ENCODE measurements around the gene STH. TPM values are rescaled to one million over a fixed set of nuclear protein-coding genes. Genes with fewer than 3 reads are reported as not detected.

The STH gene
- polyA plus RNA-seq, 1 donor (not counting 4 experiments of a cell fraction or from before 2014, with no cell fraction given): not detected

DNA sequence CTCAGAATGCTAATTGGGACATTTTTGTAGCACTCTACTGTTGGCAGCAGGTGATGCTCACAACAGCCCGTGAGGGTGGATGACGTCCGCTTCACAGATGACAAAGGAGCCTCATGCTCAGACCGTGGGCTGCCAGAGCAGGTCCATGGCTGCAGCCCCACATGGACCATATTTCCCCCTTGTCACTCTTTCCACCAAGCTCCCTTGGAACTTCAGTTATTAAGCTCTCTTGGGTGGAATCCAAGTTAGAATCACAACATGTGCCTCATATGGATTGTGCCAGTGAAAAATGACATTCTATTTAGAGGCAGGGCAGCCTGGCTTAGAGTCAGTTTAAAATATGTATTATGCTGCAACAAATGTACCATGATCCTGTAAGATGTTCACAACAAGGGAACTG lies 33.2 kb upstream of the STH start:
- FAIRE-seq: no peak
- H3K4me1 ChIP-seq (ENCODE audit: control insufficient read depth, extremely low read depth, insufficient read depth, low read length): no peaks in the 10 kb centered on the region
- H3K9ac ChIP-seq (ENCODE audit: control insufficient read depth, extremely low read depth, insufficient read depth, low read length): no peak overlapping the region

DNA sequence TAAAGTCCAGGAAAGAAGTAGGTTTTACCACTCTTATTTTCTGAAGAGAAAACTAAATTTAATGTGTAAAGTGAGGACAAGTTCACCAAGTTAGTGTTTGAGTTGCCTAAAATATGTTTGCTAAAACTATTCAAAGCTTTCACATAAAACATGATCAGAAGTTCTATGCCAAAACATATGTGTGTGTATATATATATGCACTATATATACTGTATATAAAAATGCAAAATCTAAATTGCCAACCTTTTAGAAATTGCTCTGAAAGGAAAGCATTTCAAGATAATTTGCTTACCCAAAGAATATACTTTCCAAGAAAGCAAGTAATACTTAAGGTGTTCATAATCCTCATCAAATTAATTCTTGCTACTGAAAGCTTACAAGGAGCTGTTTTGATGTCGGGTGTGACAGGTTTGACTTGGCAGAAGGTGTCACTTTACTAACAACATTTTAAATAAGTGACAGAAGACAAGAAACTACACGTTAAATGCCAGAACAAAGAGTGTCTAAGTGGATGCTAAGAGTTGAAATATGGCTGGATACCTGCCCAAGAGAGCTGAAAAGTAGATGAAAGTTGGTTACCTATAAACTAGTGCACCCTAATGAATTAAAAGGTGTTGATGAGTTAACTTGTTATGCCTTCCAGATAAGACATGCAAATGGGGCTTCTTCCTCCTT lies 32.3 kb upstream of the STH start:
- no peak overlapping the region for H3K4me3 ChIP-seq (ENCODE audit: control insufficient read depth in 2 of 3, extremely low read depth in 1 of 3, insufficient read depth in 2 of 3, low read depth in 1 of 3, low read length in 3 of 3)
- H3K79me2 ChIP-seq (ENCODE audit: control insufficient read depth, insufficient read depth, low read length): no peaks in the 10 kb centered on the region
- no peaks in the 10 kb centered on the region for H3K9me1 ChIP-seq (ENCODE audit: control insufficient read depth, extremely low read depth, insufficient read depth, low read length)
- H3K27ac ChIP-seq (ENCODE audit: control insufficient read depth, insufficient read depth, low read length): no peak overlapping the region
- no peaks in the 10 kb centered on the region for H3K9me3 ChIP-seq (ENCODE audit: control insufficient read depth, low read depth, low read length)
- H3K9ac ChIP-seq (ENCODE audit: control insufficient read depth, extremely low read depth, insufficient read depth, low read length): no peak overlapping the region
- no peak overlapping the region for H3K4me2 ChIP-seq (ENCODE audit: control insufficient read depth, extremely low read depth, insufficient read depth, low read depth, low read length)
- FAIRE-seq (no peak), DNase-seq (ENCODE audit: low read depth, low spot score) (no peak)
- no peaks in the 10 kb centered on the region for H3K36me3 ChIP-seq (ENCODE audit: control insufficient read depth in 2 of 2, extremely low read depth in 1 of 2, insufficient read depth in 2 of 2, low read length in 2 of 2)
- H3K27me3 ChIP-seq (ENCODE audit: control insufficient read depth, extremely low read depth, insufficient read depth, low read length): peaks cover 38% of the 10 kb centered on the region
- dilution Hi-C loops (cut with MboI; ENCODE audit: extremely low pct_ligation_motif_present, low sequenced_read_pairs): no loop called here
- no peak overlapping the region for H2AFZ ChIP-seq (ENCODE audit: control insufficient read depth, low read length)
- no peak for TF ChIP-seq EZH2 (IDR thresholded peaks at IDR 0.05; ENCODE audit: low read length)
- TF ChIP-seq, protein P1, sequence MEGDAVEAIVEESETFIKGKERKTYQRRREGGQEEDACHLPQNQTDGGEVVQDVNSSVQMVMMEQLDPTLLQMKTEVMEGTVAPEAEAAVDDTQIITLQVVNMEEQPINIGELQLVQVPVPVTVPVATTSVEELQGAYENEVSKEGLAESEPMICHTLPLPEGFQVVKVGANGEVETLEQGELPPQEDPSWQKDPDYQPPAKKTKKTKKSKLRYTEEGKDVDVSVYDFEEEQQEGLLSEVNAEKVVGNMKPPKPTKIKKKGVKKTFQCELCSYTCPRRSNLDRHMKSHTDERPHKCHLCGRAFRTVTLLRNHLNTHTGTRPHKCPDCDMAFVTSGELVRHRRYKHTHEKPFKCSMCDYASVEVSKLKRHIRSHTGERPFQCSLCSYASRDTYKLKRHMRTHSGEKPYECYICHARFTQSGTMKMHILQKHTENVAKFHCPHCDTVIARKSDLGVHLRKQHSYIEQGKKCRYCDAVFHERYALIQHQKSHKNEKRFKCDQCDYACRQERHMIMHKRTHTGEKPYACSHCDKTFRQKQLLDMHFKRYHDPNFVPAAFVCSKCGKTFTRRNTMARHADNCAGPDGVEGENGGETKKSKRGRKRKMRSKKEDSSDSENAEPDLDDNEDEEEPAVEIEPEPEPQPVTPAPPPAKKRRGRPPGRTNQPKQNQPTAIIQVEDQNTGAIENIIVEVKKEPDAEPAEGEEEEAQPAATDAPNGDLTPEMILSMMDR (optimal IDR thresholded peaks at IDR 0.05 in 1 of 3, IDR thresholded peaks at IDR 0.05 in 1 of 3, conservative IDR thresholded peaks at IDR 0.05 in 1 of 3; ENCODE audit: extremely low read depth in 1 of 3, insufficient read depth in 2 of 3, low read length in 3 of 3): no peak
- H3K4me1 ChIP-seq (ENCODE audit: control insufficient read depth, extremely low read depth, insufficient read depth, low read length): no peaks in the 10 kb centered on the region
- H4K20me1 ChIP-seq (ENCODE audit: control insufficient read depth, extremely low read depth, insufficient read depth, low read length): no peaks in the 10 kb centered on the region

More for the DNA sequence above, 33.2 kb upstream of the STH start:
- no peaks in the 10 kb centered on the region for H3K9me3 ChIP-seq (ENCODE audit: control insufficient read depth, low read depth, low read length)
- H3K9me1 ChIP-seq (ENCODE audit: control insufficient read depth, extremely low read depth, insufficient read depth, low read length): no peaks in the 10 kb centered on the region
- no peak overlapping the region for H3K4me3 ChIP-seq (ENCODE audit: control insufficient read depth in 2 of 3, extremely low read depth in 1 of 3, insufficient read depth in 2 of 3, low read depth in 1 of 3, low read length in 3 of 3)
- H3K4me2 ChIP-seq (ENCODE audit: control insufficient read depth, extremely low read depth, insufficient read depth, low read depth, low read length): no peak overlapping the region
- H3K27me3 ChIP-seq (ENCODE audit: control insufficient read depth, extremely low read depth, insufficient read depth, low read length): peaks cover 34% of the 10 kb centered on the region
- dilution Hi-C loops (cut with MboI; ENCODE audit: extremely low pct_ligation_motif_present, low sequenced_read_pairs): no loop called here
- no peaks in the 10 kb centered on the region for H4K20me1 ChIP-seq (ENCODE audit: control insufficient read depth, extremely low read depth, insufficient read depth, low read length)
- no peak overlapping the region for H2AFZ ChIP-seq (ENCODE audit: control insufficient read depth, low read length)
- H3K27ac ChIP-seq (ENCODE audit: control insufficient read depth, insufficient read depth, low read length): no peak overlapping the region
- DNase-seq (ENCODE audit: low read depth, low spot score): no peak
- TF ChIP-seq EZH2 (IDR thresholded peaks at IDR 0.05; ENCODE audit: low read length): no peak
- TF ChIP-seq, protein P1 (optimal IDR thresholded peaks at IDR 0.05 in 1 of 3, IDR thresholded peaks at IDR 0.05 in 1 of 3, conservative IDR thresholded peaks at IDR 0.05 in 1 of 3; ENCODE audit: extremely low read depth in 1 of 3, insufficient read depth in 2 of 3, low read length in 3 of 3): no peak
- no peaks in the 10 kb centered on the region for H3K36me3 ChIP-seq (ENCODE audit: control insufficient read depth in 2 of 2, extremely low read depth in 1 of 2, insufficient read depth in 2 of 2, low read length in 2 of 2)
- H3K79me2 ChIP-seq (ENCODE audit: control insufficient read depth, insufficient read depth, low read length): no peaks in the 10 kb centered on the region
